SKM-1 (cell line): ENCODE measurements around the gene UCHL5.

Experiments used
- DNase-seq: peaks from one replicate; lab custom pipeline; 2025; ENCODE audit not compliant: unreplicated experiment; lab: John Stamatoyannopoulos, UW

Gene UCHL5

DNA sequence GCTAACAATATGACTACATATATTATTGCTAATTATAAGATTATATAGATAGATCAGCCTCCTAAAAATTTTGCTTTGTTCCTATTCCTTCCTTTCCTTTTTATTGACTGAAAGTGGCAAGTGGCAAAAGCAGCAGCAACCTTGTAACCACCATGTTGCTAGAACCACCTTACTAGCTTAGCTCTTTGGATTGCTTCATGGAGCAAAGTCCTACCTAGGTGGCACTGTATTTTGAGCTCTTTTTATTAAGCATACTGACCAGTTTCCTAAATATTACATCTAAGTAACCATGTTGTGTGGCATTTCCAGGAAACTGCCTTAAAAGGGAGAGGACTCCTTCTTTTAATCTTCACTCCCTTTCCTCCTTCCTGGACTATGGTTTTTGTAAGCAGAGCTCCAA is 90.8 kb downstream of the UCHL5 start:
- no peak for DNase-seq

- DNase-seq, result no peak
These were observed 91.3 kb downstream of the UCHL5 start for GRCh38 chr1:192967901-192968300.

GRCh38 chr1:192967211-192967877 is 91.8 kb downstream of the UCHL5 start:
- no peak for DNase-seq

DNA sequence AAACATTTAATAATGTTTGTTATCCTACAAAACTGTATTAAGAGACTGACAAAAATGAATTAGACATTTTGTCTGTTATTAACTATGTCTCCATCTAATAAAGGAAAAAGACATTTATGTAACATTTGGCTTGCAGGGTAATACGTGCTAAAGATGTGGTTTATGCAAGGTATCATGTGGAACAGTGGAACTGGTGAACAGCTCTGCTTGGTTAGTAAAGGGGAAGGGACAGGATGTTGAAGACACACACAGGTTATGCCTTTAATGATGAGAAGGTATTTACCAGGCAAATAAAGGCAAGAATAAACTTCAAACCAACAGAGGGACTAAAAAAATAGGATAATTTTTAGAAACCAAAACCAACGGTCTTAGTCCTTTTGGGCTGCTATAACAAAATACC is 93.1 kb downstream of the UCHL5 start:
- DNase-seq, result no peak

GRCh38 chr1:192962901-192963300 is 96.3 kb downstream of the UCHL5 start:
- DNase-seq, result no peak
